ENCODE data around the gene LAMP1. TPM values are rescaled to one million over a fixed set of nuclear protein-coding genes. Genes with fewer than 3 reads are reported as not detected.
"Not testable (repeated sequence)": the region's sequence is repeated elsewhere in the genome, so short reads cannot be mapped to it uniquely, and the experiment has no call there.

The LAMP1 gene

GRCh38 chr13:113371061-113371460 is 74.0 kb downstream of the LAMP1 start:
- Histone ChIP-seq H3K36me3 (ENCODE audit: control insufficient read depth, insufficient read depth, low read length) (no peaks in the 10 kb centered on the region), H4K5ac (ENCODE audit: low read length) (no peak overlapping the region), H3K56ac (ENCODE audit: low read length) (no peak overlapping the region), H3K79me1 (ENCODE audit: low read length) (no peaks in the 10 kb centered on the region), H4K8ac (ENCODE audit: low read depth, low read length) (no peak overlapping the region), H3K4me3 (ENCODE audit: low read length) (no peak overlapping the region), H3K4me1 (ENCODE audit: control insufficient read depth, low read depth, low read length) (no peaks in the 10 kb centered on the region), H2BK5ac (ENCODE audit: low read length) (no peak overlapping the region), H2BK120ac (ENCODE audit: low read depth, low read length) (no peak overlapping the region), H3K27me3 (ENCODE audit: insufficient read depth, low read length, poor library complexity) (no peaks in the 10 kb centered on the region), H3K4ac (ENCODE audit: low read depth, low read length) (no peak overlapping the region), H3K79me2 (ENCODE audit: control insufficient read depth, insufficient read depth, low read length) (no peaks in the 10 kb centered on the region), H3K9ac (ENCODE audit: low read length) (no peak overlapping the region), H3K27ac (ENCODE audit: low read depth, low read length) (no peak overlapping the region), H2AK5ac (ENCODE audit: low read length) (no peak overlapping the region), H2BK15ac (replicated peaks; ENCODE audit: low read depth) (no peak overlapping the region), H3K4me2 (ENCODE audit: low read length) (no peak overlapping the region), H3K23ac (ENCODE audit: low read length) (no peak overlapping the region), H3K18ac (ENCODE audit: low read length) (no peak overlapping the region)
- WGBS (ENCODE audit: extremely low coverage, insufficient coverage, low lambda C conversion rate) = no CpG with 5 or more reads among the region's 13 CpGs
- DNase-seq = no peak

- H2AK5ac ChIP-seq (ENCODE audit: low read length); H3K27ac ChIP-seq (ENCODE audit: low read depth, low read length); H4K5ac ChIP-seq (ENCODE audit: low read length); H2BK120ac ChIP-seq (ENCODE audit: low read depth, low read length); H3K4me1 ChIP-seq (ENCODE audit: control insufficient read depth, low read depth, low read length); H3K4me3 ChIP-seq (ENCODE audit: low read length); H3K36me3 ChIP-seq (ENCODE audit: control insufficient read depth, insufficient read depth, low read length); H3K4me2 ChIP-seq (ENCODE audit: low read length); H3K18ac ChIP-seq (ENCODE audit: low read length); DNase-seq; H3K27me3 ChIP-seq (ENCODE audit: insufficient read depth, low read length, poor library complexity); H3K56ac ChIP-seq (ENCODE audit: low read length); H3K79me1 ChIP-seq (ENCODE audit: low read length); H4K8ac ChIP-seq (ENCODE audit: low read depth, low read length); H3K23ac ChIP-seq (ENCODE audit: low read length); H3K79me2 ChIP-seq (ENCODE audit: control insufficient read depth, insufficient read depth, low read length); H3K9ac ChIP-seq (ENCODE audit: low read length); H2BK15ac ChIP-seq (replicated peaks; ENCODE audit: low read depth); H2BK5ac ChIP-seq (ENCODE audit: low read length); H3K4ac ChIP-seq (ENCODE audit: low read depth, low read length): not testable (repeated sequence)
- no CpG with 5 or more reads among the region's 3 CpGs for WGBS (ENCODE audit: extremely low coverage, insufficient coverage, low lambda C conversion rate)
These were observed 74.7 kb downstream of the LAMP1 start for GRCh38 chr13:113371701-113372100.

Small RNA genes lying within 50 kb of the gene (small RNA-seq; reads per million reads assigned to genes)
- not detected for gene MIR8075 (ENCODE audit: insufficient read depth)
